HFF-Myc (cell line): Measurements from ENCODE around the gene CEACAM19.

ENCODE experiments used
- DNase-seq: peaks from one replicate; pipeline ENCODE4 v3.0.0-alpha.2; 2011; ENCODE audit warnings: low read depth; ENCODE audit errors: extremely low read depth
- H3K4me3 ChIP-seq: replicated peaks from 2 replicates; pipeline ENCODE4 v1.5.1; 2011; ENCODE audit warnings: low read depth, mild to moderate bottlenecking, control low read depth, low read length
- CTCF ChIP-seq: IDR thresholded peaks from 2 replicates; pipeline ENCODE4 v1.5.1; 2012; ENCODE audit warnings: mild to moderate bottlenecking, low read depth, low read length, control low read depth; ENCODE audit errors: missing control alignments

CEACAM19 gene

GRCh38 chr19:44723952-44724319 lies 52.7 kb downstream of the CEACAM19 start:
- H3K4me3 ChIP-seq = no peak overlapping the region
- DNase-seq = no peak
- TF ChIP-seq CTCF = peak; percentile 96

GRCh38 chr19:44725251-44725650 lies 54.0 kb downstream of the CEACAM19 start:
- no peak overlapping the region for H3K4me3 ChIP-seq
- no peak for TF ChIP-seq CTCF
- DNase-seq = no peak

- no peak overlapping the region for H3K4me3 ChIP-seq
- no peak for TF ChIP-seq CTCF
- no peak for DNase-seq
These were observed 54.4 kb downstream of the CEACAM19 start for GRCh38 chr19:44725684-44726083.

DNA sequence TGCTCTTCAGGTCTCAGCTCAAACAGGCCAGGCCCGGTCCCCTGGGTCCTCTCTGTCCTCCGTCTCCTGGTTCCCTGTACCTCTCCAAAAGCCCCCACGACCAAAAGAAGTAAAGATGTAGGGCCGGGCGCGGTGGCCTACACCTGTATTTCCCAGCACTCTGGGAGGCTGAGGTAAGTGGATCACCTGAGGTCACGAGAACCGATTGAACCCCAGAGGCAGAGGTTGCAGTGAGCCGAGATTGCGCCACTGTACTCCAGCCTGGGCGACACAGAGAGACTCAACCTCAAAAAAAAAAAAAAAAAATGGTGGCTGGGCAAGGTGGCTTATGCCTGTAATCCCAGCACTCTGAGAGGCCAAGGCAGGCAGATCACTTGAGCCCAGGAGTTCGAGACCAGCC lies 55.2 kb downstream of the CEACAM19 start:
- no peak for TF ChIP-seq CTCF
- no peak for DNase-seq

DNA sequence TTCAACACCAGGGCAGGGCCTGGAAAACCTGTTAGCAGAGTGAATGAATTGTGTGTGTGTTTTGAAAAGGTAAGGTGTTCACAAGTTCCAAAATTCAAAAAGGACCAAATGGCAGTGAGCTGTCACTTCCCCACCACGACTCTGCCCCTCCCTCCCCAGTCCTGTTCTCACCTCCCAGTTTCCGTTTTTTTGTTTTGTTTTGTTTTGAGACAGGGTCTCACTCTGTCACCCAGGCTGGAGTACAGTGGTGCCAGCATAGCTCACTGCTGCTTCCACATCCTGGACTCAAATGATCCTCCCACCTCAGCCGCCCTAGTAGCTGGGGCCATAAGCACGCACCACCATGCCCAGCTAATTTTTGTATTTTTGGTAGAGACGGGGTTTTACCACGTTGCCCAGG lies 56.9 kb downstream of the CEACAM19 start:
- H3K4me3 ChIP-seq = no peak overlapping the region
- TF ChIP-seq CTCF = no peak
- no peak for DNase-seq

More for the DNA sequence above, 55.2 kb downstream of the CEACAM19 start:
- H3K4me3 ChIP-seq = no peak overlapping the region

DNA sequence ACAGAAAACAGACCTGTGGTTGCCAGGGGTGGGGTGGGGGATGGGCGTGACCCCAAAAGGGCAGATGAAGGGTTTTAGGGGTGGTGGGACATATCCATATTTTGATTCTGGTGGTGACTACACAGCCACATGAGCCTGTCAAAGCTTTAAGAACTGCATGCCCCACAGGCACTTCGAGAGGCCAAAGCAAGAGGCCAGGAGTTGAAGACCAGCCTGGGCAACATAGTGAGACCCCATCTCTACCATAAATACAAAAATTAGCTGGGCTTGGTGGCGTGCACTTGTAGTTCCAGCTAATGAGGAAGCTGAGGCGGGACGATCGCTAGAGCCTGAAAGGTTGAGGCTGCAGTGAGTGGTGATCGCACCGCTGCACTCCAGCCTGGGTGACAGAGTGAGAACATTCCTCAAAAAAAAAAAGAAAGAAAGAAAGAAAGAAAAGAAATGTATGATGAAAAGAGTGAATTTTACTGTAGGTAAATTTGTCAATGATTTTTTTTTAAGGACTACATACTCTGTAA lies 58.3 kb downstream of the CEACAM19 start:
- TF ChIP-seq CTCF = no peak
- no peak overlapping the region for H3K4me3 ChIP-seq

GRCh38 chr19:44731081-44731480 lies 59.8 kb downstream of the CEACAM19 start:
- no peak overlapping the region for H3K4me3 ChIP-seq
- no peak for TF ChIP-seq CTCF
- no peak for DNase-seq

More for the DNA sequence above, 58.3 kb downstream of the CEACAM19 start:
- DNase-seq = no peak
